Activated CD8-positive, alpha-beta T cell treated with anti-CD3 and anti-CD28 coated beads for 36 hours (primary cell): ENCODE measurements around the gene DCDC2C. TPM values are rescaled to one million over a fixed set of nuclear protein-coding genes. Genes with fewer than 3 reads are reported as not detected.

Experiments used
- total RNA-seq, 2 experiments: library from RNA; stranded (reverse); gene quantifications; one replicate each; pipeline ENCODE4 v1.2.3, GENCODE V29; 2021

The DCDC2C gene
- total RNA-seq, 2 experiments from 2014 or later = not detected

Other genes starting within 250 kb of the DCDC2C start
- 10 to 100 TPM; 15.7 to 18.2 TPM for gene ADI1, start 184.0 kb upstream of the DCDC2C start, total RNA-seq
- 10 to 100 TPM; 23.4 to 24.7 TPM for gene RNASEH1, start 145.2 kb upstream of the DCDC2C start, total RNA-seq
- 1,000 to 10,000 TPM; 1,838 to 1,893 TPM for gene RPS7, start 128.3 kb upstream of the DCDC2C start, total RNA-seq
- under 1 TPM in 1 of 2 experiments, not detected in 1; 0.49 TPM for gene COLEC11, start 108.5 kb upstream of the DCDC2C start, total RNA-seq
- gene ALLC, start 45.4 kb upstream of the DCDC2C start, total RNA-seq = not detected